Activated effector memory CD4-positive, alpha-beta T cell treated with Interleukin-2 at 50 U/mL for 16 hours (primary cell): ENCODE results near the gene CHST8.

ENCODE experiments used
- DNase-seq: peaks from one replicate; pipeline ENCODE4 v3.0.0-alpha.2; 2020

Gene CHST8

GRCh38 chr19:33748231-33748630, 126.5 kb downstream of the CHST8 start:
- no peak for DNase-seq

GRCh38 chr19:33749016-33749415, 127.3 kb downstream of the CHST8 start:
- no peak for DNase-seq

- no peak for DNase-seq
Measured at GRCh38 chr19:33749619-33750175, 127.9 kb downstream of the CHST8 start.

- no peak for DNase-seq
Measured at GRCh38 chr19:33750587-33751435, 129.1 kb downstream of the CHST8 start.

GRCh38 chr19:33751436-33751770, 129.7 kb downstream of the CHST8 start:
- no peak for DNase-seq

- DNase-seq = no peak
Measured at GRCh38 chr19:33752018-33752800, 130.5 kb downstream of the CHST8 start.

- no peak for DNase-seq
Measured at GRCh38 chr19:33752945-33753344, 131.2 kb downstream of the CHST8 start.

- DNase-seq = no peak
Measured at GRCh38 chr19:33754361-33754760, 132.6 kb downstream of the CHST8 start.

GRCh38 chr19:33755099-33756035, 133.6 kb downstream of the CHST8 start:
- DNase-seq = no peak

- no peak for DNase-seq
Measured at GRCh38 chr19:33756177-33756576, 134.4 kb downstream of the CHST8 start.

GRCh38 chr19:33758541-33759013, 136.8 kb downstream of the CHST8 start:
- no peak for DNase-seq

- DNase-seq = no peak
Measured at GRCh38 chr19:33759356-33759755, 137.6 kb downstream of the CHST8 start.

GRCh38 chr19:33763633-33764371, 142.0 kb downstream of the CHST8 start:
- DNase-seq = no peak

GRCh38 chr19:33766623-33767022, 144.9 kb downstream of the CHST8 start:
- no peak for DNase-seq

- no peak for DNase-seq
Measured at GRCh38 chr19:33767898-33768413, 146.2 kb downstream of the CHST8 start.

GRCh38 chr19:33769208-33769607, 147.5 kb downstream of the CHST8 start:
- DNase-seq = no peak

- no peak for DNase-seq
Measured at GRCh38 chr19:33770107-33770506, 148.4 kb downstream of the CHST8 start.

GRCh38 chr19:33771384-33772101, 149.8 kb downstream of the CHST8 start:
- peak; percentile 44 for DNase-seq

- no peak for DNase-seq
Measured at GRCh38 chr19:33772102-33772857, 150.5 kb downstream of the CHST8 start.

GRCh38 chr19:33772858-33773180, 151.1 kb downstream of the CHST8 start:
- DNase-seq = no peak
